Smooth muscle cell (in vitro differentiated cells): ENCODE measurements around the gene SLC9A9. TPM values are rescaled to one million over a fixed set of nuclear protein-coding genes. Genes with fewer than 3 reads are reported as not detected.

ENCODE experiments used
- DNase-seq: peaks from one replicate; lab custom pipeline; 2025; ENCODE audit not compliant: unreplicated experiment; lab: John Stamatoyannopoulos, UW
- H2AFZ ChIP-seq: fragments of 200-600 bp; sonication (generic); 2 replicates; pipeline ENCODE4 v1.6.0; 2016; ENCODE audit warnings: antibody characterized with exemption, low read depth, mild to moderate bottlenecking
- H3F3A ChIP-seq: fragments of 200-600 bp; sonication (generic); 2 replicates; pipeline ENCODE4 v1.6.0; 2017; ENCODE audit warnings: antibody characterized with exemption, low read depth
- H3K27ac ChIP-seq: fragments of 200-600 bp; sonication (generic); 2 replicates; pipeline ENCODE4 v1.5.1; 2016; ENCODE audit warnings: low read depth, mild to moderate bottlenecking
- H3K27me3 ChIP-seq: fragments of 200-600 bp; sonication (generic); 2 replicates; pipeline ENCODE4 v1.6.1; 2016; ENCODE audit warnings: low read depth, mild to moderate bottlenecking
- H3K36me3 ChIP-seq: fragments of 200-600 bp; sonication (generic); 2 replicates; pipeline ENCODE4 v1.5.1; 2016; ENCODE audit warnings: low read depth
- H3K4me1 ChIP-seq: fragments of 200-600 bp; sonication (generic); 2 replicates; pipeline ENCODE4 v1.5.1; 2016; ENCODE audit warnings: low read depth
- H3K4me2 ChIP-seq: fragments of 200-600 bp; sonication (generic); 2 replicates; pipeline ENCODE4 v1.6.0; 2016; ENCODE audit warnings: mild to moderate bottlenecking
- H3K4me3 ChIP-seq: fragments of 200-600 bp; sonication (generic); 2 replicates; pipeline ENCODE4 v1.5.1; 2016; ENCODE audit warnings: mild to moderate bottlenecking
- H3K79me2 ChIP-seq: fragments of 200-600 bp; sonication (generic); 2 replicates; pipeline ENCODE4 v1.6.0; 2016; ENCODE audit warnings: low read depth, mild to moderate bottlenecking
- H3K9ac ChIP-seq: fragments of 200-600 bp; sonication (generic); 2 replicates; pipeline ENCODE4 v1.6.0; 2016; ENCODE audit warnings: low read depth
- H3K9me3 ChIP-seq: fragments of 200-600 bp; sonication (generic); replicated peaks from 2 replicates; pipeline ENCODE4 v1.5.1; 2016; ENCODE audit warnings: low read depth
- H4K20me1 ChIP-seq: fragments of 200-600 bp; sonication (generic); 2 replicates; pipeline ENCODE4 v1.6.0; 2016; ENCODE audit warnings: low read depth
- CTCF ChIP-seq: fragments of 200-600 bp; sonication (generic); IDR thresholded peaks from 2 replicates; pipeline ENCODE4 v1.5.1; 2017; ENCODE audit warnings: borderline replicate concordance, mild to moderate bottlenecking, antibody characterized with exemption; ENCODE audit not compliant: insufficient read depth, poor library complexity, severe bottlenecking
- WGBS: methylation state at CpG from one replicate; pipeline ENCODE4 v1.1.7; 2016; ENCODE audit warnings: low lambda C conversion rate; 5-methylcytosine and 5-hydroxymethylcytosine counted together
- polyA plus RNA-seq: library from polyadenylated mRNA; unstranded; fragments of >200 nt; fragmentation: Nextera tagmentation; extraction: Ambion mirVana; gene quantifications from 2 replicates; pipeline ENCODE4 v1.2.1, GENCODE V29; 2016
- total RNA-seq: library from RNA; depleted of rRNA; stranded (reverse); fragments of >200 nt; gene quantifications from 2 replicates; pipeline ENCODE4 v1.2.3, GENCODE V29; 2014

SLC9A9 gene
- total and polyA plus RNA-seq, 2 experiments from 2014 or later = 4.0 to 8.9 TPM

DNA sequence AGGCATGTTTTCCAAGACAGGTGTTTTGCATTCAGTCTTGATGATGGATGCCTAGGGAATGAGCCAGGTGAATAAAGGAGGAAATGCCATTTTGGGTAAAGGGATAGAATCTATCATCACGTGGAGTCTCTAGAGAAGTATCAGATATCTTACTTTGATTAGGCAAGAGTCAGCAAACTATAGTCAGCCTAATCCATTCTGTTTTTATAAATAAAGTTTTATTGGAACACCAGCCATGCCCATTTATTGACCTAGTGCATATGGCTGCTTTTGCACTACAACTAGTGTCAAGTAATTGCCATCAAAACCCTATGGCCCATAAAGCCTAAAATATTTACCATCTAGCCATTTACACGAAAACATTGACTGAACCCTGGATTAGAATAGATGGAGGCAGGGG lies 231.2 kb downstream of the SLC9A9 start:
- Histone ChIP-seq H3K9me3 (no peaks in the 10 kb centered on the region), H3K27me3 (no peaks in the 10 kb centered on the region), H3K79me2 (no peaks in the 10 kb centered on the region), H3K9ac (no peak overlapping the region), H3F3A (no peaks in the 10 kb centered on the region), H3K36me3 (no peaks in the 10 kb centered on the region), H3K4me2 (no peak overlapping the region), H2AFZ (no peak overlapping the region), H3K4me3 (no peak overlapping the region), H4K20me1 (no peaks in the 10 kb centered on the region), H3K4me1 (no peaks in the 10 kb centered on the region), H3K27ac (no peak overlapping the region)
- DNase-seq = no peak
- 93% methylated on average over 2 of the region's 2 CpGs for WGBS
- no peak for TF ChIP-seq CTCF

DNA sequence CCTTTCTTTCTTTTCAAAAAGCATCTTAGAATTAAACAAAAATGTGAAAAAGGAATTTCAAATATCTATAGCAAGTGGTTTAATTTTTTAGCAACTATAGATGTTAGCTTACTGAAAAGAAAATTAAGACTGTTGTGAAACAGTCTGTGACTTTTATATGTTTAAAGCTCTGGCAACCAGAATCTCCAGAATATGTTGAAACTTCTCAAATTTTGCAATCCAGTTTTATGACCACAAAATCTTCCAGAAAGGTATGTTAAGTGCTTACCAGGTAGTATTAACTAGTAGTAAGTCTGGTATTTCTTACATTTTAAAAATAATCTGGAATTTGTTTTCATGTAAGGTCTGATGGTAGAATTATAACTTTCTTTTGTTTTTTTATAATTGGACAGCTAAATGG lies 235.0 kb downstream of the SLC9A9 start:
- no peak overlapping the region for H3K27ac ChIP-seq
- H3K4me1 ChIP-seq = no peaks in the 10 kb centered on the region
- H4K20me1 ChIP-seq = no peaks in the 10 kb centered on the region
- no peak overlapping the region for H3K4me2 ChIP-seq
- H2AFZ ChIP-seq = no peak overlapping the region
- no peak for DNase-seq
- no peaks in the 10 kb centered on the region for H3K27me3 ChIP-seq
- H3K4me3 ChIP-seq = no peak overlapping the region
- no peaks in the 10 kb centered on the region for H3F3A ChIP-seq
- no peak for TF ChIP-seq CTCF
- H3K79me2 ChIP-seq = no peaks in the 10 kb centered on the region
- no peak overlapping the region for H3K9ac ChIP-seq
- no peaks in the 10 kb centered on the region for H3K9me3 ChIP-seq
- no peaks in the 10 kb centered on the region for H3K36me3 ChIP-seq

- H3K36me3 ChIP-seq = no peaks in the 10 kb centered on the region
- H3K27me3 ChIP-seq = no peaks in the 10 kb centered on the region
- no peaks in the 10 kb centered on the region for H3K79me2 ChIP-seq
- no peak for DNase-seq
- no peak for TF ChIP-seq CTCF
- H3K9ac ChIP-seq = no peak overlapping the region
- H2AFZ ChIP-seq = no peak overlapping the region
- H3K4me3 ChIP-seq = no peak overlapping the region
- H3K9me3 ChIP-seq = no peaks in the 10 kb centered on the region
- H4K20me1 ChIP-seq = no peaks in the 10 kb centered on the region
- WGBS = 87% methylated on average over 2 of the region's 2 CpGs
- H3K27ac ChIP-seq = no peak overlapping the region
- no peak overlapping the region for H3K4me2 ChIP-seq
- H3K4me1 ChIP-seq = no peaks in the 10 kb centered on the region
- no peaks in the 10 kb centered on the region for H3F3A ChIP-seq
Measured at GRCh38 chr3:143612541-143612940, 235.7 kb downstream of the SLC9A9 start.

DNA sequence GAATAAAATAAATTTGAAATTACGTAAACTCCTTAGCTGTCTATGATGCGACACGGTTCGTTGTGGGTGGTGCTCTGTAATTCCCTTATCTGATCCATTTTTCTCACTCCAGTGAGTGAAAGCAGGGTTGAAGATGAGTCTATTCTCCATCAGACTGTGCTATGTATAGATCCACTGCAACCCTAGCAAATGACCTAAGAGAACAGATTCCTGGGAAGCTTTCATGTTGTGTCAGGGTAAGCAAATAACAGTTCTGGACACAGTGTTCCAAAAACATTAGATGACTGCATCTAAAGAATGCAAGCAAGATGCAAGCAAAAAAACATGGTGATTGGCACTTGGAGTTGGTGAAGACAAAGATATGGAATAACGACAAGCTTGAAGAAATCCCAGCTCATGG lies 239.3 kb downstream of the SLC9A9 start:
- H2AFZ ChIP-seq = no peak overlapping the region
- no peaks in the 10 kb centered on the region for H3K9me3 ChIP-seq
- H3K4me2 ChIP-seq = no peak overlapping the region
- no peak for TF ChIP-seq CTCF
- no peak for DNase-seq
- H3F3A ChIP-seq = no peaks in the 10 kb centered on the region
- 80% methylated on average over 5 of the region's 5 CpGs for WGBS
- H4K20me1 ChIP-seq = no peaks in the 10 kb centered on the region
- H3K79me2 ChIP-seq = no peaks in the 10 kb centered on the region
- no peaks in the 10 kb centered on the region for H3K36me3 ChIP-seq
- no peak overlapping the region for H3K27ac ChIP-seq
- no peaks in the 10 kb centered on the region for H3K4me1 ChIP-seq
- no peak overlapping the region for H3K4me3 ChIP-seq
- H3K9ac ChIP-seq = no peak overlapping the region
- H3K27me3 ChIP-seq = no peaks in the 10 kb centered on the region
